ENCODE results near the gene TRIM44.

- TF ChIP-seq CTCF (IDR thresholded peaks at IDR 0.05) (no peak), POLR2A (IDR thresholded peaks at IDR 0.05) (no peak)
These were observed 7.9 kb upstream of the TRIM44 start for GRCh38 chr11:35654711-35655110.
